ENCODE results near the gene TCEA2. TPM values are rescaled to one million over a fixed set of nuclear protein-coding genes. Genes with fewer than 3 reads are reported as not detected.

TCEA2 gene
- total RNA-seq, 3 donors from 2014 or later: 23.9 to 39.4 (median 26.6) TPM

GRCh38 chr20:64045346-64046011 lies 17.5 kb upstream of the TCEA2 start:
- DNase-seq (ENCODE audit: low spot score in 2 of 2): no peak
- H3K9me3 ChIP-seq: no peaks in the 10 kb centered on the region
- peak overlapping the region in 1 of 2 donors; percentile 12 for H3K27ac ChIP-seq
- peaks cover 0 to 8% of the 10 kb centered on the region in 2 donors for H3K4me1 ChIP-seq
- peak overlapping the region in 1 of 3 donors; percentile 10 for H3K4me3 ChIP-seq
- no peaks in the 10 kb centered on the region for H3K36me3 ChIP-seq
- intact Hi-C loops (cut with DNase I; ENCODE audit: low total_unique reads): no loop called here
- H3K27me3 ChIP-seq: peaks cover 3 to 59% of the 10 kb centered on the region in 2 donors
- TF ChIP-seq CTCF (IDR thresholded peaks at IDR 0.05): no peak
- no peak for TF ChIP-seq POLR2A (IDR thresholded peaks at IDR 0.05)

GRCh38 chr20:64047046-64047389 lies 16.0 kb upstream of the TCEA2 start:
- Histone ChIP-seq H3K27me3 (peaks cover 3 to 61% of the 10 kb centered on the region in 2 donors), H3K36me3 (no peaks in the 10 kb centered on the region), H3K4me1 (peaks cover 0 to 7% of the 10 kb centered on the region in 2 donors), H3K4me3 (peak overlapping the region; percentile 37 to 64 (median 41)), H3K9me3 (no peaks in the 10 kb centered on the region), H3K27ac (no peak overlapping the region)
- intact Hi-C loops (cut with DNase I; ENCODE audit: low total_unique reads): no loop called here
- TF ChIP-seq POLR2A (IDR thresholded peaks at IDR 0.05) (no peak), POLR2AphosphoS5 (IDR thresholded peaks at IDR 0.05) (no peak), CTCF (IDR thresholded peaks at IDR 0.05) (no peak)
- DNase-seq (ENCODE audit: low spot score in 2 of 2): no peak

GRCh38 chr20:64047968-64048401 lies 15.0 kb upstream of the TCEA2 start:
- intact Hi-C loops (cut with DNase I; ENCODE audit: low total_unique reads): no loop called here
- Histone ChIP-seq H3K27ac (no peak overlapping the region), H3K4me3 (peak overlapping the region; percentile 37 to 64 (median 41)), H3K9me3 (no peaks in the 10 kb centered on the region), H3K4me1 (peaks cover 0 to 4% of the 10 kb centered on the region in 2 donors), H3K27me3 (peaks cover 3 to 66% of the 10 kb centered on the region in 2 donors), H3K36me3 (no peaks in the 10 kb centered on the region)
- DNase-seq (ENCODE audit: low spot score in 2 of 2): no peak
- no peak for TF ChIP-seq CTCF (IDR thresholded peaks at IDR 0.05)
- TF ChIP-seq POLR2AphosphoS5 (IDR thresholded peaks at IDR 0.05): no peak
- no peak for TF ChIP-seq POLR2A (IDR thresholded peaks at IDR 0.05)

- Histone ChIP-seq H3K4me1 (peaks cover 0 to 4% of the 10 kb centered on the region in 2 donors), H3K9me3 (no peaks in the 10 kb centered on the region), H3K4me3 (peak overlapping the region; percentile 37 to 64 (median 41)), H3K27me3 (peaks cover 3 to 66% of the 10 kb centered on the region in 2 donors), H3K36me3 (no peaks in the 10 kb centered on the region), H3K27ac (no peak overlapping the region)
- DNase-seq (ENCODE audit: low spot score in 2 of 2): no peak
- TF ChIP-seq CTCF (IDR thresholded peaks at IDR 0.05) (no peak), POLR2AphosphoS5 (IDR thresholded peaks at IDR 0.05) (no peak), POLR2A (IDR thresholded peaks at IDR 0.05) (no peak)
- intact Hi-C loops (cut with DNase I; ENCODE audit: low total_unique reads): no loop called here
Observed at GRCh38 chr20:64048402-64049044, 14.5 kb upstream of the TCEA2 start.
